Measurements from ENCODE around the gene GATAD2A.

- no peak for TF ChIP-seq CTCF (IDR thresholded peaks at IDR 0.05; ENCODE audit: borderline replicate concordance, extremely low read depth, low read length, poor library complexity, severe bottlenecking)
- no peak for TF ChIP-seq EZH2 (IDR thresholded peaks at IDR 0.05; ENCODE audit: borderline replicate concordance, low read depth, low read length, severe bottlenecking)
Observed at GRCh38 chr19:19410553-19411550, 5.4 kb downstream of the GATAD2A start.

Measured in DND-41 (cell line).